Smooth muscle cell (in vitro differentiated cells): ENCODE data around the gene PIGZ. TPM values are rescaled to one million over a fixed set of nuclear protein-coding genes. Genes with fewer than 3 reads are reported as not detected.

ENCODE experiments used
- DNase-seq: peaks from one replicate; lab custom pipeline; 2025; ENCODE audit not compliant: unreplicated experiment; lab: John Stamatoyannopoulos, UW
- H2AFZ ChIP-seq: fragments of 200-600 bp; sonication (generic); 2 replicates; pipeline ENCODE4 v1.6.0; 2016; ENCODE audit warnings: antibody characterized with exemption, low read depth, mild to moderate bottlenecking
- H3F3A ChIP-seq: fragments of 200-600 bp; sonication (generic); 2 replicates; pipeline ENCODE4 v1.6.0; 2017; ENCODE audit warnings: antibody characterized with exemption, low read depth
- H3K27ac ChIP-seq: fragments of 200-600 bp; sonication (generic); 2 replicates; pipeline ENCODE4 v1.5.1; 2016; ENCODE audit warnings: low read depth, mild to moderate bottlenecking
- H3K27me3 ChIP-seq: fragments of 200-600 bp; sonication (generic); 2 replicates; pipeline ENCODE4 v1.6.1; 2016; ENCODE audit warnings: low read depth, mild to moderate bottlenecking
- H3K36me3 ChIP-seq: fragments of 200-600 bp; sonication (generic); 2 replicates; pipeline ENCODE4 v1.5.1; 2016; ENCODE audit warnings: low read depth
- H3K4me1 ChIP-seq: fragments of 200-600 bp; sonication (generic); 2 replicates; pipeline ENCODE4 v1.5.1; 2016; ENCODE audit warnings: low read depth
- H3K4me2 ChIP-seq: fragments of 200-600 bp; sonication (generic); 2 replicates; pipeline ENCODE4 v1.6.0; 2016; ENCODE audit warnings: mild to moderate bottlenecking
- H3K4me3 ChIP-seq: fragments of 200-600 bp; sonication (generic); 2 replicates; pipeline ENCODE4 v1.5.1; 2016; ENCODE audit warnings: mild to moderate bottlenecking
- H3K79me2 ChIP-seq: fragments of 200-600 bp; sonication (generic); 2 replicates; pipeline ENCODE4 v1.6.0; 2016; ENCODE audit warnings: low read depth, mild to moderate bottlenecking
- H3K9ac ChIP-seq: fragments of 200-600 bp; sonication (generic); 2 replicates; pipeline ENCODE4 v1.6.0; 2016; ENCODE audit warnings: low read depth
- H3K9me3 ChIP-seq: fragments of 200-600 bp; sonication (generic); replicated peaks from 2 replicates; pipeline ENCODE4 v1.5.1; 2016; ENCODE audit warnings: low read depth
- H4K20me1 ChIP-seq: fragments of 200-600 bp; sonication (generic); 2 replicates; pipeline ENCODE4 v1.6.0; 2016; ENCODE audit warnings: low read depth
- WGBS: methylation state at CpG from one replicate; pipeline ENCODE4 v1.1.7; 2016; ENCODE audit warnings: low lambda C conversion rate; 5-methylcytosine and 5-hydroxymethylcytosine counted together
- polyA plus RNA-seq: library from polyadenylated mRNA; unstranded; fragments of >200 nt; fragmentation: Nextera tagmentation; extraction: Ambion mirVana; gene quantifications from 2 replicates; pipeline ENCODE4 v1.2.1, GENCODE V29; 2016
- total RNA-seq: library from RNA; depleted of rRNA; stranded (reverse); fragments of >200 nt; gene quantifications from 2 replicates; pipeline ENCODE4 v1.2.3, GENCODE V29; 2014
- TF ChIP-seq, protein P1 (sequence below): fragments of 200-600 bp; sonication (generic); IDR thresholded peaks from 2 replicates; pipeline ENCODE4 v1.5.1; 2017; ENCODE audit warnings: borderline replicate concordance, mild to moderate bottlenecking, antibody characterized with exemption; ENCODE audit not compliant: insufficient read depth, poor library complexity, severe bottlenecking

Gene PIGZ
- total and polyA plus RNA-seq, 2 experiments from 2014 or later = 2.6 to 3.0 TPM

DNA sequence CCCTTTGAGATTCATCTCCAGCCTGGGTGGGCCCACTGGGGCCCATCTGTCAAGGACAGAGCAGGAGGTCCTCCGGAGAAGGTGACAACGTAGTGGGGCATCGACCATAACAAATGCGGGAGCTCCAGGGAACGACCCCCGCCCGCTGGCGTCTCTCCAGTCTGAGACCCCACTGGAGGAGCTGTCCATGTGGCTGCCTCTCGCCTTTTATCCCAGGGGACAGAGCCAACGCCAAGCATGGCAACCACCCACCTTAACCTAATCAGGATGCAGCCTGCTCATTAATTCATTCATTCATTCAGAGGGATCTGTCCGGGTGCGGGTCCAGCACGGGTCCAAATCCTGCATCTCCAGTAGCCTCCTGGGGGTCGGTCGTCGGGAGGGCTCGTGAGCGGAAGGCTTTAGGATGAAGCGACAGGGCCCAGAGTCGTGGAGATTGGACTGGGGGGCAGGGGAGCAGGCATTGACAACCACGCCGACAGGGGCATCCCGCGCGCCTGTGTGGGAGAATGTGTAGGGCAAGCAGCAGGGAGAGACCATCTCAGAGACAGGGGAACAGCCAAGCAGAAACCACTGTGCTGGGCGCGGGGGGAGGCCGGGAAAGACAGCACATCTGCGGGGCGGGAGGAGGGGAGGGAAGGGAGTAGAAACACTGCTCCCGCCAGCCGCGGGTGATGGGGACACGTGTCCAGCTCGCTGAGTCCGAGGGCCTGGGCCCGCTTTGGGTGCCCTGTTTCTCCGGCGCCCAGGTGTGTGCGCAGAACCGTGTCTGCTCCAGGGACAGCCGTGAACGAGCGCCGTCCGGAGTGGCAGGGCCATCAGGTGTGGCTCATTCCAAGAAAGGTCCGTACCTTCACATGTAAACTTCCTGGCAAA is 1.9 kb downstream of the PIGZ start:
- H2AFZ ChIP-seq = no peak overlapping the region
- no peak overlapping the region for H3K4me2 ChIP-seq
- no peak overlapping the region for H3K4me3 ChIP-seq
- H3K79me2 ChIP-seq = no peaks in the 10 kb centered on the region
- H3K27ac ChIP-seq = no peak overlapping the region
- no peaks in the 10 kb centered on the region for H4K20me1 ChIP-seq
- no peak for DNase-seq
- no peaks in the 10 kb centered on the region for H3K9me3 ChIP-seq
- no peaks in the 10 kb centered on the region for H3F3A ChIP-seq
- H3K36me3 ChIP-seq = no peaks in the 10 kb centered on the region
- TF ChIP-seq, protein P1, sequence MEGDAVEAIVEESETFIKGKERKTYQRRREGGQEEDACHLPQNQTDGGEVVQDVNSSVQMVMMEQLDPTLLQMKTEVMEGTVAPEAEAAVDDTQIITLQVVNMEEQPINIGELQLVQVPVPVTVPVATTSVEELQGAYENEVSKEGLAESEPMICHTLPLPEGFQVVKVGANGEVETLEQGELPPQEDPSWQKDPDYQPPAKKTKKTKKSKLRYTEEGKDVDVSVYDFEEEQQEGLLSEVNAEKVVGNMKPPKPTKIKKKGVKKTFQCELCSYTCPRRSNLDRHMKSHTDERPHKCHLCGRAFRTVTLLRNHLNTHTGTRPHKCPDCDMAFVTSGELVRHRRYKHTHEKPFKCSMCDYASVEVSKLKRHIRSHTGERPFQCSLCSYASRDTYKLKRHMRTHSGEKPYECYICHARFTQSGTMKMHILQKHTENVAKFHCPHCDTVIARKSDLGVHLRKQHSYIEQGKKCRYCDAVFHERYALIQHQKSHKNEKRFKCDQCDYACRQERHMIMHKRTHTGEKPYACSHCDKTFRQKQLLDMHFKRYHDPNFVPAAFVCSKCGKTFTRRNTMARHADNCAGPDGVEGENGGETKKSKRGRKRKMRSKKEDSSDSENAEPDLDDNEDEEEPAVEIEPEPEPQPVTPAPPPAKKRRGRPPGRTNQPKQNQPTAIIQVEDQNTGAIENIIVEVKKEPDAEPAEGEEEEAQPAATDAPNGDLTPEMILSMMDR = no peak
- no peak overlapping the region for H3K9ac ChIP-seq
- WGBS = 62% methylated on average over 41 of the region's 47 CpGs
- no peaks in the 10 kb centered on the region for H3K4me1 ChIP-seq
- H3K27me3 ChIP-seq = peaks cover 41% of the 10 kb centered on the region

DNA sequence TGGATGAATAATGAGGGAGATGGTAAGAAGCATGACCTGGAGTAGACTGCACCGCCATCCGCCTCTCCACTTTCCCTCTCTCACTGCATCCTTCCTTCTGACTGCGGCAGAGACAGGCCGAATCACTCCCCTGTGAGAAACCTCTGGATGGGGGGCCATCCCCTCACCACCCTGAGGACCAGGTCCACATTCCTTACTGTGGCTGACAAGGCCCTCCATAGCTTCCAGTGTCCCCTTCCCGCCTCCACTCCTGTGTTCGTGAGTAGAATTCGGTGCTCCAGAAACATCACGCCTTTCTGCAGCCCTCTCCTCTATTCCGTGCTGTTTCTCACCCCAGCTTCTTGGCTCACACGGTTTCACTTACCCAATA is 2.8 kb downstream of the PIGZ start:
- H3K27me3 ChIP-seq = peaks cover 47% of the 10 kb centered on the region
- WGBS = 91% methylated on average over 10 of the region's 10 CpGs
- TF ChIP-seq, protein P1 = no peak
- no peak overlapping the region for H3K27ac ChIP-seq
- H3K4me3 ChIP-seq = no peak overlapping the region
- H3K9me3 ChIP-seq = no peaks in the 10 kb centered on the region
- H3K4me2 ChIP-seq = no peak overlapping the region
- no peak for DNase-seq
- no peaks in the 10 kb centered on the region for H3F3A ChIP-seq
- H2AFZ ChIP-seq = no peak overlapping the region
- no peaks in the 10 kb centered on the region for H3K79me2 ChIP-seq
- no peaks in the 10 kb centered on the region for H3K36me3 ChIP-seq
- no peak overlapping the region for H3K9ac ChIP-seq
- H4K20me1 ChIP-seq = no peaks in the 10 kb centered on the region
- no peaks in the 10 kb centered on the region for H3K4me1 ChIP-seq

DNA sequence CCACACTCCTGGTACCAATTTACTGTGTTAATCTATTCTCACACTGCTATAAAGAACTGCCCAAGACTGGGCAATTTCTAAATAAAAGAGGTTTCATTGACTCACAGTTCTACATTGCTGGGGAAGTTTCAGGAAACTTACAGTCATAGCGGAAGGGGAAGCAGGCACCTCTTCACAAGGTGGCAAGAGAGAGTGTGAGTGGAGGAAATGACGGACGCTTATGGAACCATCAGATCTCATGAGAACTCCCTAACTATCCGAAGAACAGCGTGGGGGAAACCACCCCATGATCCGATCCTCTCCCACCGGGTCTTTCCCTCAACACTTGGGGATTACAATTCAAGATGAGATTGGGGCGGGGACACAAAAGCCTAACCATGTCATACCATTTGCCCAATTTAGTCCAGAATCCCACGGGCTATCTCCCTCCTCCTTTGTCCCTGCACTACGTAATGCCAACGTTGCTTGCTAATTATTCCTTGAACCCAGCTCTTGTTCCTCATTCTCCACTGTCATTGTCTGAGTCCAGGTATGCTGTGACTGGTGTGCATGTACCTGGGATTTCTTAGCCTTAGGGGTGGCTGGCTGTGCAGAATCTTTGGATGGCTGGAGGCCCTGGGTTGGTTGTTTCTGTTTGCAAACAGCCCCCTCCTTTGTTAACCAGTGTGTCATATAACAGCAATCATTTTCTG is 3.4 kb downstream of the PIGZ start:
- TF ChIP-seq, protein P1 = no peak
- Histone ChIP-seq H4K20me1 (no peaks in the 10 kb centered on the region), H3K36me3 (no peaks in the 10 kb centered on the region), H3K4me3 (no peak overlapping the region), H3F3A (no peaks in the 10 kb centered on the region), H3K9ac (no peak overlapping the region), H3K27ac (no peak overlapping the region), H2AFZ (no peak overlapping the region), H3K9me3 (no peaks in the 10 kb centered on the region), H3K79me2 (no peaks in the 10 kb centered on the region), H3K4me1 (no peaks in the 10 kb centered on the region), H3K4me2 (no peak overlapping the region), H3K27me3 (peaks cover 43% of the 10 kb centered on the region)
- 92% methylated on average over 11 of the region's 11 CpGs for whole genome bisulfite sequencing
- DNase-seq = no peak

DNA sequence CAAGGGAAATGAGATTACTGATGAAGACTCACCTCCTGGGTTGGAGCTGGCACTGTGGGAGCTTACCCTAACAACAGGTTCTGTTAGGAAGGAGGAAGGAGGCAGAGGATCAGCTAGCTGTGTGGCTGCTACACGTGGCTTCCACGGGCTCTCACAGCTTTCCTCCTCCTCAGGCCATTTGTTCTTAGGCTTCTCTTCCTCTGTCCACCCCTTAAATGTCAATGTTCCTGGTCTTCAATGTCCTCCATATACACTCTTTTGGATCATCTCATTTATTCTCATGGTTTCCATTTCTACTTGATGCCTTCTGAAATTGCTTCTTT is 5.0 kb downstream of the PIGZ start:
- no peaks in the 10 kb centered on the region for H4K20me1 ChIP-seq
- H3K4me2 ChIP-seq = no peak overlapping the region
- H3K9ac ChIP-seq = no peak overlapping the region
- no peak overlapping the region for H2AFZ ChIP-seq
- no peak overlapping the region for H3K4me3 ChIP-seq
- 72% methylated on average over 2 of the region's 2 CpGs for WGBS
- H3K4me1 ChIP-seq = no peaks in the 10 kb centered on the region
- H3K27me3 ChIP-seq = peaks cover 44% of the 10 kb centered on the region
- no peaks in the 10 kb centered on the region for H3K9me3 ChIP-seq
- TF ChIP-seq, protein P1 = no peak
- no peaks in the 10 kb centered on the region for H3F3A ChIP-seq
- no peaks in the 10 kb centered on the region for H3K79me2 ChIP-seq
- DNase-seq = no peak
- H3K27ac ChIP-seq = no peak overlapping the region
- no peaks in the 10 kb centered on the region for H3K36me3 ChIP-seq
